ENCODE results near the gene NF2.

DNA sequence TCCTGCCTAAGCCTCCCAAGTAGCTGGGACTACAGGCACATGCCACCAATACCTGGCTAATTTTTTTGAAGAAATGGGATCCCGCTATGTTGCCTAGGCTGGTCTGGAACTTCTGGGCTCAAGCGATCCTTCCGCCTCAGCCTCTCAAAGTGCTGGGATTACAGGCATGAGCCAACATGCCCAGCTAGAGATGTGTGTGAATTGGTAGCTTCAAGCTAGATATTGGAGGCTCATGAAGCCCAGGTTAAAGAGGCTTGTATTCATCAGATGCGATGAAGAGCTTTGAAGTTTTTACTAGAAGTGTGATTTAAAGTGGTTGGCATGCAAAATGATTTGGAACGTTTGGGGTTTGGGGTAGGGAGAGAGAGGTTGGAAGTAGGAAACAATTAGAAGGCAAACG, 19.6 kb downstream of the NF2 start:
- TF ChIP-seq, protein P1, sequence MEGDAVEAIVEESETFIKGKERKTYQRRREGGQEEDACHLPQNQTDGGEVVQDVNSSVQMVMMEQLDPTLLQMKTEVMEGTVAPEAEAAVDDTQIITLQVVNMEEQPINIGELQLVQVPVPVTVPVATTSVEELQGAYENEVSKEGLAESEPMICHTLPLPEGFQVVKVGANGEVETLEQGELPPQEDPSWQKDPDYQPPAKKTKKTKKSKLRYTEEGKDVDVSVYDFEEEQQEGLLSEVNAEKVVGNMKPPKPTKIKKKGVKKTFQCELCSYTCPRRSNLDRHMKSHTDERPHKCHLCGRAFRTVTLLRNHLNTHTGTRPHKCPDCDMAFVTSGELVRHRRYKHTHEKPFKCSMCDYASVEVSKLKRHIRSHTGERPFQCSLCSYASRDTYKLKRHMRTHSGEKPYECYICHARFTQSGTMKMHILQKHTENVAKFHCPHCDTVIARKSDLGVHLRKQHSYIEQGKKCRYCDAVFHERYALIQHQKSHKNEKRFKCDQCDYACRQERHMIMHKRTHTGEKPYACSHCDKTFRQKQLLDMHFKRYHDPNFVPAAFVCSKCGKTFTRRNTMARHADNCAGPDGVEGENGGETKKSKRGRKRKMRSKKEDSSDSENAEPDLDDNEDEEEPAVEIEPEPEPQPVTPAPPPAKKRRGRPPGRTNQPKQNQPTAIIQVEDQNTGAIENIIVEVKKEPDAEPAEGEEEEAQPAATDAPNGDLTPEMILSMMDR (conservative IDR thresholded peaks at IDR 0.05; ENCODE audit: low read depth, low read length) = no peak
- TF ChIP-seq EZH2phosphoT487 (IDR thresholded peaks at IDR 0.05; ENCODE audit: borderline replicate concordance, low read length) (no peak), EZH2 (IDR thresholded peaks at IDR 0.05; ENCODE audit: low read length, unreplicated experiment) (no peak)
